SK-N-SH treated with all-trans-retinoic acid at 6 μM for 48 hours (cell line): ENCODE data around the gene TSHZ3.

Experiments used
- ZC3H10 ChIP-seq: fragments of 250-450 bp; sonication (Bioruptor Pico); IDR thresholded peaks from 2 replicates; pipeline ENCODE4 v1.5.1; 2021; ENCODE audit warnings: mild to moderate bottlenecking, moderate library complexity
- TF ChIP-seq, protein P1 (sequence below): fragments of 250-450 bp; sonication (Bioruptor Pico); IDR thresholded peaks from 2 replicates; pipeline ENCODE4 v1.8.0; 2020; ENCODE audit warnings: mild to moderate bottlenecking, moderate library complexity, borderline replicate concordance
- TF ChIP-seq, protein P2 (sequence below): fragments of 250-450 bp; sonication (Bioruptor Pico); IDR thresholded peaks from 2 replicates; pipeline ENCODE4 v1.5.1; 2020; ENCODE audit warnings: low read depth, mild to moderate bottlenecking, moderate library complexity
- TF ChIP-seq, protein P3 (sequence below): fragments of 250-450 bp; sonication (Bioruptor Pico); IDR thresholded peaks from 2 replicates; pipeline ENCODE4 v1.5.1; 2021; ENCODE audit warnings: mild to moderate bottlenecking, moderate library complexity

DNA sequence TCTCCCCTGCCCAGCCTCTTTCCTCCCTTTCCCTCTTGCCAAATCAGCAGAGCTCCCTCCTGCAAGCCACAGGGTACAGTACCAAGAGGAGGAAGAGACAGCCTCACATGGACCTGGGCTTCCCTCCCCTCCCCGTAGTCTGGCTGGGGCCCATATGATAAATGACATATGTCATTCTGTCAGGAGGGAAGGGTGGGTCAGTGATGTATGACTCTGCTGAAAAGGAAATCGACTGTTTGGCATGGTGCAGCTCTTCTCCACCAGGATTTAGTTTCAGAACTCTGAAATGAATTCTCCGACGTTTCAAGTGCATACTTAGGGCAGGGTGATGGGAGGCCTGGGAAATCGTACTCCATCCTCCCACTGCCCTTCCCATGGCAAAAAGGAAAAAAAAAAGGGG, 9.8 kb downstream of the TSHZ3 start:
- TF ChIP-seq, protein P1, sequence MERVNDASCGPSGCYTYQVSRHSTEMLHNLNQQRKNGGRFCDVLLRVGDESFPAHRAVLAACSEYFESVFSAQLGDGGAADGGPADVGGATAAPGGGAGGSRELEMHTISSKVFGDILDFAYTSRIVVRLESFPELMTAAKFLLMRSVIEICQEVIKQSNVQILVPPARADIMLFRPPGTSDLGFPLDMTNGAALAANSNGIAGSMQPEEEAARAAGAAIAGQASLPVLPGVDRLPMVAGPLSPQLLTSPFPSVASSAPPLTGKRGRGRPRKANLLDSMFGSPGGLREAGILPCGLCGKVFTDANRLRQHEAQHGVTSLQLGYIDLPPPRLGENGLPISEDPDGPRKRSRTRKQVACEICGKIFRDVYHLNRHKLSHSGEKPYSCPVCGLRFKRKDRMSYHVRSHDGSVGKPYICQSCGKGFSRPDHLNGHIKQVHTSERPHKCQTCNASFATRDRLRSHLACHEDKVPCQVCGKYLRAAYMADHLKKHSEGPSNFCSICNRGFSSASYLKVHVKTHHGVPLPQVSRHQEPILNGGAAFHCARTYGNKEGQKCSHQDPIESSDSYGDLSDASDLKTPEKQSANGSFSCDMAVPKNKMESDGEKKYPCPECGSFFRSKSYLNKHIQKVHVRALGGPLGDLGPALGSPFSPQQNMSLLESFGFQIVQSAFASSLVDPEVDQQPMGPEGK (CRISPR knock-in tag): no peak
- TF ChIP-seq, protein P2, sequence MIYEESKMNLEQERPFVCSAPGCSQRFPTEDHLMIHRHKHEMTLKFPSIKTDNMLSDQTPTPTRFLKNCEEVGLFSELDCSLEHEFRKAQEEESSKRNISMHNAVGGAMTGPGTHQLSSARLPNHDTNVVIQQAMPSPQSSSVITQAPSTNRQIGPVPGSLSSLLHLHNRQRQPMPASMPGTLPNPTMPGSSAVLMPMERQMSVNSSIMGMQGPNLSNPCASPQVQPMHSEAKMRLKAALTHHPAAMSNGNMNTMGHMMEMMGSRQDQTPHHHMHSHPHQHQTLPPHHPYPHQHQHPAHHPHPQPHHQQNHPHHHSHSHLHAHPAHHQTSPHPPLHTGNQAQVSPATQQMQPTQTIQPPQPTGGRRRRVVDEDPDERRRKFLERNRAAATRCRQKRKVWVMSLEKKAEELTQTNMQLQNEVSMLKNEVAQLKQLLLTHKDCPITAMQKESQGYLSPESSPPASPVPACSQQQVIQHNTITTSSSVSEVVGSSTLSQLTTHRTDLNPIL (CRISPR knock-in tag): no peak
- TF ChIP-seq, protein P3, sequence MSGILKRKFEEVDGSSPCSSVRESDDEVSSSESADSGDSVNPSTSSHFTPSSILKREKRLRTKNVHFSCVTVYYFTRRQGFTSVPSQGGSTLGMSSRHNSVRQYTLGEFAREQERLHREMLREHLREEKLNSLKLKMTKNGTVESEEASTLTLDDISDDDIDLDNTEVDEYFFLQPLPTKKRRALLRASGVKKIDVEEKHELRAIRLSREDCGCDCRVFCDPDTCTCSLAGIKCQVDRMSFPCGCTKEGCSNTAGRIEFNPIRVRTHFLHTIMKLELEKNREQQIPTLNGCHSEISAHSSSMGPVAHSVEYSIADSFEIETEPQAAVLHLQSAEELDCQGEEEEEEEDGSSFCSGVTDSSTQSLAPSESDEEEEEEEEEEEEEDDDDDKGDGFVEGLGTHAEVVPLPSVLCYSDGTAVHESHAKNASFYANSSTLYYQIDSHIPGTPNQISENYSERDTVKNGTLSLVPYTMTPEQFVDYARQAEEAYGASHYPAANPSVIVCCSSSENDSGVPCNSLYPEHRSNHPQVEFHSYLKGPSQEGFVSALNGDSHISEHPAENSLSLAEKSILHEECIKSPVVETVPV (CRISPR knock-in tag): no peak
- TF ChIP-seq ZC3H10 (CRISPR knock-in tag): no peak
